A549 treated with DMSO at 1 μM for 4 hours (cell line): ENCODE data around the gene TMEM184A. TPM values are rescaled to one million over a fixed set of nuclear protein-coding genes. Genes with fewer than 3 reads are reported as not detected.

Experiments used
- total RNA-seq: library from RNA; stranded (reverse); fragments of 200-300 nt; extraction: Qiagen RNA extraction; gene quantifications from 5 replicates; pipeline ENCODE4 v1.2.3, GENCODE V29; 2022; ENCODE audit warnings: low read depth

Gene TMEM184A
- 6.7 to 15.3 TPM (median 13.2 TPM) in 5 replicates for total RNA-seq

GRCh38 chr7:1555813-1556543 lies at the start of gene TMEM184A:
TMEM184A (minus strand) TSS chr7:1556205; CDS start chr7:1555484, 721 bp downstream.

GRCh38 chr7:1569833-1570632 lies 14.0 kb upstream of the TMEM184A start, which contains the start of gene PSMG3:
PSMG3 (minus strand) TSS chr7:1570032; CDS start chr7:1569339, 693 bp downstream.

GRCh38 chr7:1503816-1504775 lies 51.9 kb downstream of the TMEM184A start, which contains the start of gene INTS1:
INTS1 (minus strand) TSS chr7:1504389; CDS start chr7:1503960, 429 bp downstream.

Other genes with a start within 250 kb of the TMEM184A start
- 20.3 to 32.9 TPM (median 30.5 TPM) in 5 replicates for gene MICALL2, start 96.7 kb downstream of the TMEM184A start, total RNA-seq
- gene INTS1, start 51.8 kb downstream of the TMEM184A start, total RNA-seq = 50.4 to 72.3 TPM (median 62.0 TPM) in 5 replicates
- gene MAFK, start 25.5 kb downstream of the TMEM184A start, total RNA-seq = 74.4 to 101 TPM (median 91.1 TPM) in 5 replicates
- 95.1 to 111 TPM (median 101 TPM) in 5 replicates for gene PSMG3, start 13.8 kb upstream of the TMEM184A start, total RNA-seq
- gene ELFN1, start 114.1 kb upstream of the TMEM184A start, total RNA-seq = 0.39 to 0.57 TPM (median 0.49 TPM) in 5 replicates